Keratinocyte (primary cell): ENCODE data around the gene CHN2. TPM values are rescaled to one million over a fixed set of nuclear protein-coding genes. Genes with fewer than 3 reads are reported as not detected.

Experiments
- DNase-seq: peaks from one replicate; pipeline ENCODE4 v3.0.0-alpha.2; 2011; ENCODE audit warnings: low read depth, missing footprints, low spot score
- FAIRE-seq: peaks from 2 replicates; lab custom pipeline; 2011; peaks lifted over from hg19 to GRCh38; lab: Jason Lieb, UNC
- H2AFZ ChIP-seq: 2 replicates; pipeline ENCODE4 v1.6.0; 2012; ENCODE audit warnings: low read length, control low read depth, inconsistent platforms; ENCODE audit not compliant: control insufficient read depth
- H3K27ac ChIP-seq: 2 replicates; pipeline ENCODE4 v1.5.1; 2011; ENCODE audit warnings: low read length; ENCODE audit not compliant: control insufficient read depth, insufficient read depth
- H3K27me3 ChIP-seq: 3 replicates; pipeline ENCODE4 v1.6.0; 2011; ENCODE audit warnings: low read length; ENCODE audit not compliant: control insufficient read depth, insufficient read depth; ENCODE audit errors: extremely low read depth
- H3K36me3 ChIP-seq, 2 experiments: 2 replicates in 1 of 2; 3 replicates in 1 of 2; pipeline ENCODE4 v1.5.1; 2011; ENCODE audit warnings: low read length in 2 of 2, mild to moderate bottlenecking in 1 of 2; ENCODE audit not compliant: control insufficient read depth in 2 of 2, insufficient read depth in 2 of 2; ENCODE audit errors: extremely low read depth in 1 of 2
- H3K4me1 ChIP-seq: 3 replicates; pipeline ENCODE4 v1.5.1; 2011; ENCODE audit warnings: low read length; ENCODE audit not compliant: control insufficient read depth, insufficient read depth; ENCODE audit errors: extremely low read depth
- H3K4me2 ChIP-seq: 3 replicates; pipeline ENCODE4 v1.6.0; 2011; ENCODE audit warnings: low read depth, low read length; ENCODE audit not compliant: control insufficient read depth, insufficient read depth; ENCODE audit errors: extremely low read depth
- H3K4me3 ChIP-seq, 3 experiments: fragments of 200-600 bp in 1 of 3; sonication (generic) in 1 of 3; 2 replicates in 2 of 3; 3 replicates in 1 of 3; pipeline ENCODE4 v1.5.1; 2011 to 2016; ENCODE audit warnings: low read length in 3 of 3, mild to moderate bottlenecking in 3 of 3, control low read depth in 2 of 3, inconsistent platforms in 1 of 3, low read depth in 1 of 3, mixed read lengths in 1 of 3, mixed run types in 1 of 3, moderate library complexity in 1 of 3; ENCODE audit not compliant: control insufficient read depth in 2 of 3, insufficient read depth in 2 of 3; ENCODE audit errors: extremely low read depth in 1 of 3
- H3K79me2 ChIP-seq: 2 replicates; pipeline ENCODE4 v1.6.0; 2012; ENCODE audit warnings: low read length; ENCODE audit not compliant: control insufficient read depth, insufficient read depth
- H3K9ac ChIP-seq: 3 replicates; pipeline ENCODE4 v1.6.0; 2011; ENCODE audit warnings: low read length; ENCODE audit not compliant: control insufficient read depth, insufficient read depth; ENCODE audit errors: extremely low read depth
- H3K9me1 ChIP-seq: 3 replicates; pipeline ENCODE4 v1.6.0; 2011; ENCODE audit warnings: low read length; ENCODE audit not compliant: control insufficient read depth, insufficient read depth; ENCODE audit errors: extremely low read depth
- H3K9me3 ChIP-seq: 2 replicates; pipeline ENCODE4 v1.5.1; 2012; ENCODE audit warnings: low read depth, low read length; ENCODE audit not compliant: control insufficient read depth
- H4K20me1 ChIP-seq: 3 replicates; pipeline ENCODE4 v1.6.0; 2011; ENCODE audit warnings: low read length; ENCODE audit not compliant: control insufficient read depth, insufficient read depth; ENCODE audit errors: extremely low read depth
- CTCF ChIP-seq, 3 experiments: IDR thresholded peaks in 1 of 3; conservative IDR thresholded peaks in 1 of 3; optimal IDR thresholded peaks in 1 of 3; 2 replicates in 2 of 3; 3 replicates in 1 of 3; pipeline versions ENCODE3 to v1.5.1; 2011; ENCODE audit warnings: low read length in 3 of 3, mild to moderate bottlenecking in 3 of 3, moderate library complexity in 2 of 3, control low read depth in 1 of 3, inconsistent platforms in 1 of 3; ENCODE audit not compliant: insufficient read depth in 2 of 3; ENCODE audit errors: extremely low read depth in 1 of 3
- EZH2 ChIP-seq: IDR thresholded peaks from one replicate; pipeline ENCODE4 v1.6.1; 2012; ENCODE audit warnings: inconsistent platforms, mild to moderate bottlenecking, low read length, moderate library complexity
- dilution Hi-C: fragments of 300-500 bp; cut with MboI; formaldehyde crosslinking; loops from one replicate; pipeline ENCODE4 v1.7.0; 2020; ENCODE audit warnings: low sequenced_read_pairs; ENCODE audit not compliant: extremely low pct_ligation_motif_present
- polyA plus RNA-seq, 5 experiments: library from polyadenylated mRNA; depleted of rRNA in 3 of 5; stranded (reverse) in 3 of 5; stranded (forward) in 1 of 5; unstranded in 1 of 5; fragments of >200 nt; gene quantifications; 1 replicate in 1 of 5; 2 replicates in 3 of 5; 3 replicates in 1 of 5; pipeline versions ENCODE4 v1.2.1 to v1.2.3, GENCODE V29; 2011 to 2012; ENCODE audit warnings: missing spikeins in 2 of 5, low read depth in 1 of 5, low replicate concordance in 1 of 5

The CHN2 gene
- polyA plus RNA-seq, 1 donor (not counting 4 experiments of a cell fraction or from before 2014, with no cell fraction given), result 1.8 TPM

GRCh38 chr7:29325476-29325875, 130.9 kb downstream of the CHN2 start:
- FAIRE-seq (no peak), DNase-seq (no peak)
- H3K27me3 ChIP-seq, result no peaks in the 10 kb centered on the region
- no peaks in the 10 kb centered on the region for H3K36me3 ChIP-seq
- no peak overlapping the region for H3K9ac ChIP-seq
- no peak overlapping the region for H3K4me3 ChIP-seq
- no peaks in the 10 kb centered on the region for H4K20me1 ChIP-seq
- dilution Hi-C loops, result no loop called here
- H3K4me2 ChIP-seq, result no peak overlapping the region
- TF ChIP-seq EZH2, result no peak
- no peak for TF ChIP-seq CTCF (optimal IDR thresholded peaks at IDR 0.05 in 1 of 3, IDR thresholded peaks at IDR 0.05 in 1 of 3, conservative IDR thresholded peaks at IDR 0.05 in 1 of 3; ENCODE audit: extremely low read depth in 1 of 3, insufficient read depth in 2 of 3, low read length in 3 of 3)
- H3K4me1 ChIP-seq, result peaks cover 8% of the 10 kb centered on the region
- no peaks in the 10 kb centered on the region for H3K79me2 ChIP-seq
- no peaks in the 10 kb centered on the region for H3K9me1 ChIP-seq
- no peak overlapping the region for H3K27ac ChIP-seq
- no peak overlapping the region for H2AFZ ChIP-seq
- no peaks in the 10 kb centered on the region for H3K9me3 ChIP-seq

GRCh38 chr7:29326864-29327263, 132.3 kb downstream of the CHN2 start:
- H3K4me1 ChIP-seq, result peaks cover 8% of the 10 kb centered on the region
- FAIRE-seq (no peak), DNase-seq (no peak)
- no peaks in the 10 kb centered on the region for H3K36me3 ChIP-seq
- no peak overlapping the region for H3K9ac ChIP-seq
- no peaks in the 10 kb centered on the region for H3K9me1 ChIP-seq
- no peak overlapping the region for H3K27ac ChIP-seq
- no peak overlapping the region for H3K4me3 ChIP-seq
- H3K79me2 ChIP-seq, result no peaks in the 10 kb centered on the region
- dilution Hi-C loops, result no loop called here
- no peaks in the 10 kb centered on the region for H3K27me3 ChIP-seq
- H4K20me1 ChIP-seq, result no peaks in the 10 kb centered on the region
- H3K9me3 ChIP-seq, result no peaks in the 10 kb centered on the region
- TF ChIP-seq CTCF (optimal IDR thresholded peaks at IDR 0.05 in 1 of 3, IDR thresholded peaks at IDR 0.05 in 1 of 3, conservative IDR thresholded peaks at IDR 0.05 in 1 of 3; ENCODE audit: extremely low read depth in 1 of 3, insufficient read depth in 2 of 3, low read length in 3 of 3) (no peak), EZH2 (no peak)
- H2AFZ ChIP-seq, result no peak overlapping the region
- H3K4me2 ChIP-seq, result no peak overlapping the region
